DND-41 (cell line): ENCODE data around the gene BNIP2.

ENCODE experiments used
- ATAC-seq: fragments of 200-7000 bp; cut with Tn5 transposase; 3 replicates; pipeline ENCODE4 v1.9.1; 2021; ENCODE audit warnings: low read depth; ENCODE audit not compliant: insufficient read depth
- DNase-seq: peaks from one replicate; pipeline ENCODE4 v3.0.0-alpha.2; 2020
- H2AFZ ChIP-seq: 2 replicates; pipeline ENCODE4 v1.6.0; 2012; ENCODE audit warnings: low read depth, low read length
- H3K27ac ChIP-seq: 2 replicates; pipeline ENCODE4 v1.5.1; 2012; ENCODE audit warnings: low read length, inconsistent platforms
- H3K27me3 ChIP-seq: fragments of 200-600 bp; sonication (generic); 2 replicates; pipeline ENCODE4 v1.6.0; 2012; ENCODE audit warnings: low read length, mild to moderate bottlenecking, inconsistent platforms; ENCODE audit not compliant: insufficient read depth, poor library complexity
- H3K36me3 ChIP-seq: 2 replicates; pipeline ENCODE4 v1.5.1; 2012; ENCODE audit warnings: low read length, inconsistent platforms; ENCODE audit not compliant: insufficient read depth
- H3K4me1 ChIP-seq: 2 replicates; pipeline ENCODE4 v1.5.1; 2012; ENCODE audit warnings: mild to moderate bottlenecking, low read length; ENCODE audit not compliant: insufficient read depth
- H3K4me2 ChIP-seq: 2 replicates; pipeline ENCODE4 v1.6.0; 2012; ENCODE audit warnings: mild to moderate bottlenecking, moderate library complexity, low read length, inconsistent platforms; ENCODE audit not compliant: insufficient read depth
- H3K4me3 ChIP-seq, 2 experiments: fragments of 200-600 bp in 1 of 2; shearing (Covaris generic) in 1 of 2; 2 replicates each; pipeline ENCODE4 v1.5.1; 2012 to 2016; ENCODE audit warnings: inconsistent platforms in 2 of 2, low read length in 2 of 2, mild to moderate bottlenecking in 2 of 2, low read depth in 1 of 2, moderate library complexity in 1 of 2
- H3K79me2 ChIP-seq: 2 replicates; pipeline ENCODE4 v1.6.0; 2012; ENCODE audit warnings: low read length, inconsistent platforms; ENCODE audit not compliant: insufficient read depth
- H3K9ac ChIP-seq: 2 replicates; pipeline ENCODE4 v1.6.0; 2012; ENCODE audit warnings: low read depth, mild to moderate bottlenecking, inconsistent platforms, low read length, moderate library complexity
- H3K9me3 ChIP-seq: 2 replicates; pipeline ENCODE4 v1.5.1; 2012; ENCODE audit warnings: low read length, moderate library complexity, mild to moderate bottlenecking, inconsistent platforms; ENCODE audit not compliant: insufficient read depth, severe bottlenecking
- H4K20me1 ChIP-seq: 2 replicates; pipeline ENCODE4 v1.6.0; 2012; ENCODE audit warnings: low read length; ENCODE audit not compliant: insufficient read depth
- EZH2 ChIP-seq: IDR thresholded peaks from 3 replicates; pipeline ENCODE4 v1.6.1; 2012; ENCODE audit warnings: borderline replicate concordance, low read depth, mild to moderate bottlenecking, moderate library complexity, low read length, inconsistent platforms; ENCODE audit not compliant: severe bottlenecking
- TF ChIP-seq, protein P1 (sequence below): IDR thresholded peaks from 2 replicates; pipeline ENCODE4 v1.5.1; 2012; ENCODE audit warnings: borderline replicate concordance, low read length, moderate library complexity, mild to moderate bottlenecking; ENCODE audit not compliant: poor library complexity, severe bottlenecking; ENCODE audit errors: extremely low read depth

The BNIP2 gene

DNA sequence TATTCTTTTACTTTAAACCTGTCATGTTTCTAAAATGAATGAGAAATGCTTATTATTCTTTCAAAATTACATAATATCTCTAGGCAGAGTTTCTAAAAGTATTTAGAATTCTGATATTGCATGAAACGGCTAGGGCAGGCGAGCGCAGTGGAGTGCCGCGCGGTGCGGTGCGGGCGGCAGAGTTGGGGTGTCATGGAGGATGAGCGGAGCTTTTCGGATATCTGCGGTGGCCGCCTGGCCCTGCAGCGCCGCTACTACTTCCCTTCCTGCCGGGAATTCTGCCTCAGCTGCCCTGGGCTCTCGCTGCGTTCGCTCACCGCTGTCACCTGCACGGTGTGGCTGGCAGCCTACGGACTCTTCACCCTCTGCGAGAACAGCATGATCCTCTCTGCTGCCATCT lies 12.6 kb downstream of the BNIP2 start:
- TF ChIP-seq, protein P1, sequence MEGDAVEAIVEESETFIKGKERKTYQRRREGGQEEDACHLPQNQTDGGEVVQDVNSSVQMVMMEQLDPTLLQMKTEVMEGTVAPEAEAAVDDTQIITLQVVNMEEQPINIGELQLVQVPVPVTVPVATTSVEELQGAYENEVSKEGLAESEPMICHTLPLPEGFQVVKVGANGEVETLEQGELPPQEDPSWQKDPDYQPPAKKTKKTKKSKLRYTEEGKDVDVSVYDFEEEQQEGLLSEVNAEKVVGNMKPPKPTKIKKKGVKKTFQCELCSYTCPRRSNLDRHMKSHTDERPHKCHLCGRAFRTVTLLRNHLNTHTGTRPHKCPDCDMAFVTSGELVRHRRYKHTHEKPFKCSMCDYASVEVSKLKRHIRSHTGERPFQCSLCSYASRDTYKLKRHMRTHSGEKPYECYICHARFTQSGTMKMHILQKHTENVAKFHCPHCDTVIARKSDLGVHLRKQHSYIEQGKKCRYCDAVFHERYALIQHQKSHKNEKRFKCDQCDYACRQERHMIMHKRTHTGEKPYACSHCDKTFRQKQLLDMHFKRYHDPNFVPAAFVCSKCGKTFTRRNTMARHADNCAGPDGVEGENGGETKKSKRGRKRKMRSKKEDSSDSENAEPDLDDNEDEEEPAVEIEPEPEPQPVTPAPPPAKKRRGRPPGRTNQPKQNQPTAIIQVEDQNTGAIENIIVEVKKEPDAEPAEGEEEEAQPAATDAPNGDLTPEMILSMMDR, result no peak
- no peak for TF ChIP-seq EZH2
- Histone ChIP-seq H3K36me3 (peaks cover 90% of the 10 kb centered on the region), H3K9me3 (no peaks in the 10 kb centered on the region), H3K27ac (no peak overlapping the region), H3K4me3 (no peak overlapping the region), H2AFZ (no peak overlapping the region), H4K20me1 (peaks cover 3% of the 10 kb centered on the region; the same call in 1 of the 2 replicates), H3K4me1 (no peaks in the 10 kb centered on the region), H3K4me2 (no peak overlapping the region), H3K27me3 (no peaks in the 10 kb centered on the region), H3K79me2 (peaks cover 15% of the 10 kb centered on the region), H3K9ac (no peak overlapping the region)
- ATAC-seq (no peak), DNase-seq (no peak)

GRCh38 chr15:59674361-59674877 lies 14.7 kb downstream of the BNIP2 start:
- Histone ChIP-seq H3K9ac (no peak overlapping the region), H4K20me1 (no peaks in the 10 kb centered on the region; the same call in 1 of the 2 replicates), H3K79me2 (peaks cover 3% of the 10 kb centered on the region; the same call in 1 of the 2 replicates), H3K27me3 (no peaks in the 10 kb centered on the region), H2AFZ (no peak overlapping the region), H3K4me3 (no peak overlapping the region), H3K4me2 (no peak overlapping the region), H3K4me1 (no peaks in the 10 kb centered on the region), H3K9me3 (no peaks in the 10 kb centered on the region), H3K27ac (no peak overlapping the region), H3K36me3 (peaks cover 86% of the 10 kb centered on the region)
- DNase-seq, result no peak
- TF ChIP-seq EZH2, result no peak
- TF ChIP-seq, protein P1, result no peak
- no peak for ATAC-seq

DNA sequence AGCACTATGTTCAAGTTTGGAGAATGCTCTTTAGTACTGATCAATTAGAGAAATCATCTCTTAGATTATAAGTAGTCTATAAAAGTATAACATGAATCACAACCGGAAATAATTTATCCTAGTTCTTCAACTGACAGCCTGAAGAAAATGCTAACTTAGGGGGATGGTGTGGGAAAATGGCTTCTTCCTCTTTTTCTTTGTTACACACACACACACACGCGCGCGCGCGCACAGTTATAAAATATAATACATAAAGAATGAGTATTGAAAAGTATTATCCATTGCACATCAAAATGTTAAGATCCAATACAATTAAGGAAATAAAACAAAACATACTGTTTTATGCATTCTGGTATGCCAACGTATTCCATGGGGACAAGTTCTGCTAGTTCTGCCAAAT lies 20.6 kb downstream of the BNIP2 start:
- TF ChIP-seq, protein P1, result no peak
- TF ChIP-seq EZH2, result no peak
- no peak for ATAC-seq
- Histone ChIP-seq H3K27me3 (no peaks in the 10 kb centered on the region), H3K9me3 (no peaks in the 10 kb centered on the region), H3K4me1 (no peaks in the 10 kb centered on the region), H3K27ac (no peak overlapping the region), H3K36me3 (peaks cover 74% of the 10 kb centered on the region), H3K9ac (no peak overlapping the region), H4K20me1 (no peaks in the 10 kb centered on the region), H3K4me2 (no peak overlapping the region), H3K4me3 (no peak overlapping the region), H3K79me2 (no peaks in the 10 kb centered on the region; the same call in none of the 2 replicates), H2AFZ (no peak overlapping the region)
- no peak for DNase-seq

DNA sequence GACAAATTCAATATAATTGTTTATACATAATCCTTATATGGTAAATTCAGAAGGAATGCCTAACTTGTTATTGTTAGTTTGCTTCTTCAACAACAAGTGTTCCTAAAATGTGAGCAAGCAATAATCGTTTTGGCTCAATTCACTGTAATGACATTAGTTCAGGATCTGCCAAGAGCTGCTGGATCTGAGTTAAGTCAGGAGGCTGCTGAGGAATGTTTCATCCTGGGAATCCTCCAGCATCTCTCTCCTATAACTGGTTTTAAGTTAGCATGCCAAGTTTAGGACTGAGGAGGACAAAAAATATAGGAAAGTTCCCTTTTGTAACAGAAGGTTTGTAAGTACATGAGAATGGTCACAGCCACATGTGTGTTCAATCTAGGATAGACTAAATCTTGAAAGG lies 26.9 kb downstream of the BNIP2 start:
- H3K36me3 ChIP-seq, result peaks cover 55% of the 10 kb centered on the region
- H3K4me2 ChIP-seq, result no peak overlapping the region
- peaks cover 9% of the 10 kb centered on the region for H3K4me1 ChIP-seq
- ATAC-seq, result no peak
- no peaks in the 10 kb centered on the region for H3K27me3 ChIP-seq
- peaks cover under 1% of the 10 kb centered on the region for H3K79me2 ChIP-seq
- no peak overlapping the region for H2AFZ ChIP-seq
- no peak overlapping the region for H3K4me3 ChIP-seq
- no peaks in the 10 kb centered on the region for H4K20me1 ChIP-seq
- no peak overlapping the region for H3K9ac ChIP-seq
- no peaks in the 10 kb centered on the region for H3K9me3 ChIP-seq
- no peak overlapping the region for H3K27ac ChIP-seq
- DNase-seq, result no peak
- TF ChIP-seq, protein P1, result no peak
